ENCODE data around the gene CDNF. TPM values are rescaled to one million over a fixed set of nuclear protein-coding genes. Genes with fewer than 3 reads are reported as not detected.

CDNF gene
- total RNA-seq, 1 donor from 2014 or later = 1.0 TPM

GRCh38 chr10:14774214-14774580 lies 63.6 kb downstream of the CDNF start:
- TF ChIP-seq CTCF (IDR thresholded peaks at IDR 0.05) = no peak
- peaks cover 8% of the 10 kb centered on the region for H3K4me1 Mint-ChIP-seq (ENCODE audit: unreplicated experiment)
- H3K27ac Mint-ChIP-seq (ENCODE audit: unreplicated experiment) = no peak overlapping the region

DNA sequence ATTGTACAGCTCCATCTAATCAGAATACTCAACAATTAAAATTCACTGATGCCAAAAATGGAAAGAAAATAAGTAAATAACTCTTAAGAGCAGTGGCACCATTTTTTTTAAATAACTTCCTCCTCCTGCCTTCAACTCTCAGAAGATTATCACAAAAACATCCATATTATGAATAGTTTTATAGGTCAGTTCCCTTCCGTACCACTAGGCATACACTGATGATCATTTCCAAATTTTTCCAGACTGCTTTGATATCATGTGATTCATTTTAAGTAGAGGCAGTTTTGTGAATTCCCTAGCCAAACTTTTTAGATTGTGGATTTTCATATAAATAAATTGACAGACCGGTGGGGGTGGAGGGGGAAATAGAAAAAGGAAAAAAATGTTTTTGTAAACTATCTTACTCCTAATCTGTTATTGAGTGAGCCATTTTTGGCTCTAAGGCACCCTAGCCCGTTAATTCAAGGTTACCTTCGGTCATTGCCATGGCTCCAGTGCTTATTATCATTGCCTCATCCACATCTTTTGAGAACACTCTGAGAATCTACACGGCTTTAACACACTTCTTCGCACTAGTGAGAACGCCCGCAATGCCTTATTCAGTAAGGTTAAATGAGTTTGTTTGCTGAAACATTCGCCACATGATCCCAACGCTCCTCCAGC lies 64.2 kb downstream of the CDNF start:
- H3K9me3 Mint-ChIP-seq (ENCODE audit: unreplicated experiment) = peaks cover under 1% of the 10 kb centered on the region
- H3K4me1 Mint-ChIP-seq (ENCODE audit: unreplicated experiment) = peaks cover 3% of the 10 kb centered on the region
- no peaks in the 10 kb centered on the region for H3K36me3 Mint-ChIP-seq (ENCODE audit: unreplicated experiment)
- H3K27me3 Mint-ChIP-seq (ENCODE audit: unreplicated experiment) = peaks cover 19% of the 10 kb centered on the region
- no peak overlapping the region for H3K27ac Mint-ChIP-seq (ENCODE audit: unreplicated experiment)
- no peak for TF ChIP-seq CTCF (IDR thresholded peaks at IDR 0.05)
- DNase-seq (ENCODE audit: extremely low spot score, unreplicated experiment) = no peak
- no peak overlapping the region for H3K4me3 Mint-ChIP-seq (ENCODE audit: unreplicated experiment)

More at GRCh38 chr10:14774214-14774580, 63.6 kb downstream of the CDNF start:
- no peaks in the 10 kb centered on the region for H3K9me3 Mint-ChIP-seq (ENCODE audit: unreplicated experiment)
- DNase-seq (ENCODE audit: extremely low spot score, unreplicated experiment) = no peak
- H3K27me3 Mint-ChIP-seq (ENCODE audit: unreplicated experiment) = peaks cover 16% of the 10 kb centered on the region
- H3K4me3 Mint-ChIP-seq (ENCODE audit: unreplicated experiment) = no peak overlapping the region
- H3K36me3 Mint-ChIP-seq (ENCODE audit: unreplicated experiment) = no peaks in the 10 kb centered on the region

DNA sequence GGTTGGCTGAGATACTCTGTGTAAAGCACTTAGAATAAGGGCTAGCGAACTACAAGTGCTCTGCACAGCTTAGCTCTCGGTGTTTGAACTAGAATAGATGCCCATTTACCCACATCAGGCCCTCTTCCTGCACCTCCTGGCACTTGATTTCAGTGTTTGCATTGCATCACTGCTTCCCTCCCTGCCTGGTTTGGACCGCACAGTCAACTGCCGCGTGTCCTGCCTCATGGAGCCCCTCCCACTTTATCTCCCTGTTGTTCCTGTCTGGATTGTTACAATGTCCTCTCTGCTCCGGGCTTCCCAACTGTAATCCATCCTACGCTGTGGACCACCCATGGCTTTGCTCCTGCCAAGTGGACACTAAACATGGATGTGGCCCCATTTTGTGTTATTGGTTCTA lies 65.4 kb downstream of the CDNF start:
- H3K36me3 Mint-ChIP-seq (ENCODE audit: unreplicated experiment) = no peaks in the 10 kb centered on the region
- peaks cover 3% of the 10 kb centered on the region for H3K9me3 Mint-ChIP-seq (ENCODE audit: unreplicated experiment)
- peaks cover 29% of the 10 kb centered on the region for H3K27me3 Mint-ChIP-seq (ENCODE audit: unreplicated experiment)
- no peak for DNase-seq (ENCODE audit: extremely low spot score, unreplicated experiment)
- H3K4me1 Mint-ChIP-seq (ENCODE audit: unreplicated experiment) = no peaks in the 10 kb centered on the region
- no peak overlapping the region for H3K27ac Mint-ChIP-seq (ENCODE audit: unreplicated experiment)
- TF ChIP-seq CTCF (IDR thresholded peaks at IDR 0.05) = no peak
- no peak overlapping the region for H3K4me3 Mint-ChIP-seq (ENCODE audit: unreplicated experiment)

DNA sequence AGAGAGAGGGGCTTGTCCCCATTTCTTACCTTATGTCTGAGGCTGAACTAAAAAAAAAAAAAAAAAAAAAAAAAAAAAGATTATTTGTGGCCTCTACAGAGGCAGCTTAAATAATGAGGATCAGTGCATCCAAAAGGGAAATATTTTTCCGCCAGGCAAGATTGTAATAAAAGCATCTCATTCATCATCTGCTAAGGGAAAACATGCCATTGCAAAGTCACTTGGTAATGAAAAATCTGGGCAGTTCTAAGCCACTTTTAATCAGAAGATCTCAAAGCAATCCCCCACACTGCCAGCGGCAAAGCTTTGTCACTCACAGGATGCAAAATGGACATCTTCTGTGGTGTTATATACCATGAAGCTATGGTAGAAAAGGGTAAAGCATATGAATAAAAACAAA lies 66.9 kb downstream of the CDNF start:
- Mint-ChIP-seq H3K9me3 (ENCODE audit: unreplicated experiment) (peaks cover 3% of the 10 kb centered on the region), H3K27me3 (ENCODE audit: unreplicated experiment) (peaks cover 36% of the 10 kb centered on the region)
- no peak for TF ChIP-seq CTCF (IDR thresholded peaks at IDR 0.05)

More for the DNA sequence above, 66.9 kb downstream of the CDNF start:
- no peaks in the 10 kb centered on the region for H3K4me1 Mint-ChIP-seq (ENCODE audit: unreplicated experiment)
- no peak overlapping the region for H3K27ac Mint-ChIP-seq (ENCODE audit: unreplicated experiment)
- DNase-seq (ENCODE audit: extremely low spot score, unreplicated experiment) = no peak
- H3K36me3 Mint-ChIP-seq (ENCODE audit: unreplicated experiment) = no peaks in the 10 kb centered on the region
- H3K4me3 Mint-ChIP-seq (ENCODE audit: unreplicated experiment) = no peak overlapping the region

Other genes with a start within 250 kb of the CDNF start
- gene FAM107B, start 63.1 kb downstream of the CDNF start, total RNA-seq = 40.7 and 47.4 TPM in 2 replicates
- 9.5 and 9.9 TPM in 2 replicates for gene HSPA14, start 269 bp upstream of the CDNF start, total RNA-seq
- gene MSANTD7, start 269 bp upstream of the CDNF start, total RNA-seq = 13.6 and 13.8 TPM in 2 replicates
- 8.2 and 9.8 TPM in 2 replicates for gene SUV39H2, start 40.8 kb upstream of the CDNF start, total RNA-seq
- gene DCLRE1C, start 116.1 kb upstream of the CDNF start, total RNA-seq = 9.3 and 9.7 TPM in 2 replicates
- gene MEIG1, start 121.4 kb upstream of the CDNF start, total RNA-seq = 1.0 TPM in 1 of 2 replicates, not detected in the other
- gene OLAH, start 205.9 kb upstream of the CDNF start, total RNA-seq = 0.59 TPM in 1 of 2 replicates, not detected in the other